ENCODE results near the gene MAP7.

The MAP7 gene

DNA sequence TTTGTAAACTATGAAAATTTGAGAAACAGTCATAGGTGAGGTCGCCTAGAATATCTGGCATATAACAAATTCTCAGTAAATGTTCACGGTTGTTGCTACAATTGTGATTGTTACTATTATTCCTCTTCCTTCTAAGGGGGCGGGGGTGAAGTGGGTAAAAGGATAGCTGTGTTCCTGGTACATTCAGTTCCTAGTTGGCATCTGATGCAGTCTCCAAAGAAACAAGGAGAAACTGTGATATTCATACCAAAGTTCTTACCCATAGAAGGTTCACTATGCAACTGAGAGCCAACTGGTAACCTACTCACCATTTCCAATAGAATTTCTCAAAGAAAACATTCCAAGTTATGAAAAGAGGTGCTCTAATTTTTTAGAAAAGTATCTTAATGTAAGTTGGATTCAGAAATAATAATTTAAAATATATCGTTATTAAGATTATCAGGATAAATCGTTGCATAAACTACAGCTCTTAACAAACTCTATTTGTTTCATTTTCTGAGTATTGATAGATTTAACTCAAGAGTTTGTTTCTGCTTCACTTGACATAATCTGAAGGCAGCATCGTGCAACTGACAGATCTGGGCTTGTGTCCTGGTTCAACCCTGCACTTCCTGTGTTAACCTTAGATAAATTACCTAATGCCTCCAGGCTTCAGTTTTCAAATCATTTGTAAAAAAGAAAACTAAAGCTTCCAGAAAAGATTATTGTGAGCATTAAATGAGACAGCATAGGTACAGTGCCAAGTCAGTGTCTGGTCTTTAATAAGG lies 13.3 kb upstream of the MAP7 start:
- no peak for DNase-seq

GRCh38 chr6:136562211-136562610 lies 12.0 kb upstream of the MAP7 start:
- DNase-seq, result no peak

- no peak for DNase-seq
Measured at GRCh38 chr6:136553166-136553787, 3.1 kb upstream of the MAP7 start.

DNA sequence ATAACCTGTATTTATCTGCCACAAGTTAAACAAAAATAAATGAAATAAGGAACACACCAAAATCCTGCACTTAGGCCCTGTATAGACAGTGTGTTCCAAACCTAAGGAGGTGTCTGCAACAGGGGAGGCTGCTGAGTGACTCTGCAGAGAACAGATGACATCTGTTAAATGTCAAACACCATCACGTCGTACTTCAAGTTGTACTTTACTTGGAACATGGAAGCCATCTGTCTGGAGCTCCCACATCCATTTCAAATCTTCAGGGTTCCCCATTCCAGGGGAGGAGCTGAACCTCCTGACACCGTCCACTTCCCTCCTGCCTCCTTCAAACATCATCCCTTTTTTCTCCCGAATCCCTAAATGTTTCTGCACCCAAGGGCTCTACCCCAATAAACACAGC lies 1.8 kb upstream of the MAP7 start:
- DNase-seq, result no peak

DNA sequence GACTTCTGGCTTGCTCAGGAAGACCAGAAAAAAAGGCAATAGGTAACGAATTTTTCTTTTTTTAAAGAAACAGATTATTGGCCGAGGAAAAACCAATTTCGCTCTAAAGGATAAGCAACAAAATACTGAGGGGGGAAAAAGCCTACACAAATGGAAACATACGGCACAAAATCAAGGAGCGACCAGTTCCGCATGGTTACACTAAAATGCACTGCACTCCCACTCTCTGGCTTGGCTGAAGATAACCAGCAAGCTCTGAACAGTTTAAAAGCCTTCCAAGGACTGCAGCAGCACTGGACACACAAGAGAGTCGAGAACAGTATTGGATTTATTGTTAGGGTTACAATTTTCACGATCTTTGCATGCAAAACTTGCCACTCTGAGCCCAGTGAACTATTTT lies 881 bp upstream of the MAP7 start:
- no peak for DNase-seq

- DNase-seq, result no peak
Measured at GRCh38 chr6:136550045-136550329, 235 bp downstream of the MAP7 start.

GRCh38 chr6:136549300-136550044 lies 750 bp downstream of the MAP7 start:
- no peak for DNase-seq

- DNase-seq, result no peak
Measured at GRCh38 chr6:136548582-136549299, 1.5 kb downstream of the MAP7 start.

DNA sequence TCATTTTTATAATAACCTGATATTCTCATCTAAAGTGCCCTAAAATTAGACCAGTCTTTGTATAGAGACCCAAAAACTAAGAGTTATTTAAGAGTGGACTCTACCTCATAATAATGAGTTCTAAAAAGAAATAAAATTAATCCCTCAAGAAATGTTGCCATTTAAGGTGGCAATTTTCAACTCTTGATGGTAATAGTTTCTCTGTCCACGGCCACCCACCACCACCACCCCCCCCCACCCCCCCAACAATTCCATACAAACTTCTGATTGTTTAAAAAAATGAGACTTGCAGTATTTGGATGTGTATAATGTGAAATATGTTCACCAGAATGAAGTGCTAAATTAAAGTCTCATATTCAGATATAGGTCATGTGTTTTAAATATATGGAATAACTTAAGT lies 2.4 kb downstream of the MAP7 start:
- DNase-seq, result no peak

- DNase-seq, result peak; percentile 39
Measured at GRCh38 chr6:136547336-136547735, 2.9 kb downstream of the MAP7 start.

DNA sequence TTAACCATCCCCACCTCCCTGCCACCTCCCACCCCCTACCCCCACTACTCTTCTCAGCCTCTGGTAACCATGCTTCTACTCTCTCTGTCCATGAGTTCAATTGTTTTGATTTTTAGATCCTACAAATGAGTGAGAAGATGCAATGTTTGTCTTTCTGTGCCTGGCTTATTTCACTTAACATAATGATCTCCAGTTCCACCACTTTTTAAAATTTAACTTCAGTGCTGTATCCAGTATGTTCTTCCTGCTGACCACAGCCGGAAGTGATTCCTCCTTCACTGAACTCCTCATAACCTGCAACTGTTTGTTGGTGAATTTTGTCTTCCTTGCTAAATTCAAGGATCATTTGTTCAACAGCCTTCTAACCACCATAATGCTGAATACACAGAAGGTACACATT lies 3.9 kb downstream of the MAP7 start:
- DNase-seq, result no peak

DNA sequence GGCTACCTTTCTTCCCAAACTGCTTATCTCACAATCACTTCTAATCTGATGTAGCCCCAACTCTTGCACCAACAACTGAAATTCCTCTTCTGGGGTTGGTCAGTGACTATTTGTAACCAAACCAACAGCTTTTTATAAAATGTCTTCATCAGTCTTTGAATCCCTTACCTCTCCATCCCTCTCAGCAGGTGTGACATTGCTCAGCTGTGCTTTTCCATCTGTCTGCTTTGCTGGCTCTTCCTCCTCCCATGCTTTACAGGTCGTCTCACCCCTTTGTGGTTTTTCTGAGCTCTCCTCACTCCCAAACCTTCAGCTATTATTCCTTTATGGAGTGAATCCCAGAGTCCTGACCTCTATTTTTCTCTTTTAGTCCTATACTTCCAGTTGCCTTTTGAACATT lies 5.9 kb downstream of the MAP7 start:
- no peak for DNase-seq

GRCh38 chr6:136541395-136541794 lies 8.8 kb downstream of the MAP7 start:
- DNase-seq, result no peak

- DNase-seq, result no peak
Measured at GRCh38 chr6:136539967-136540652, 10.1 kb downstream of the MAP7 start.

DNA sequence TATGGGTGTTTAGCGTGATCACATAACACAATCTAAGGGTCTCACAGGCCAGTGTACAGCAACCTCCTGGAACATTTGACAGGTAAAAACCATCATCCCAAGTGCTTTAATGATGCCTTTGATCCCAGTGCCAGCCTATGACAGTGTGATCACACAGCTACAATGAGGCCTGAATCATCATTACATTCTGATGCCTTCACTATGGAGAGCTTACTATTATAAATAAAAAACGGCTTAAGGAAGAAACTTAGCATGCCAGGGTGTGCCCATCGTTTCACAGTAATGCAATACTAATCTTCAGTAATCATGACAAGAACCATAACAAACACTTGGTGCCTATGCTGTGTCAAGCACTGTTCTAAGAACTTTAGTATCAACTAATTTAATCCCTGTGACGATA lies 11.4 kb downstream of the MAP7 start:
- DNase-seq, result no peak

DNA sequence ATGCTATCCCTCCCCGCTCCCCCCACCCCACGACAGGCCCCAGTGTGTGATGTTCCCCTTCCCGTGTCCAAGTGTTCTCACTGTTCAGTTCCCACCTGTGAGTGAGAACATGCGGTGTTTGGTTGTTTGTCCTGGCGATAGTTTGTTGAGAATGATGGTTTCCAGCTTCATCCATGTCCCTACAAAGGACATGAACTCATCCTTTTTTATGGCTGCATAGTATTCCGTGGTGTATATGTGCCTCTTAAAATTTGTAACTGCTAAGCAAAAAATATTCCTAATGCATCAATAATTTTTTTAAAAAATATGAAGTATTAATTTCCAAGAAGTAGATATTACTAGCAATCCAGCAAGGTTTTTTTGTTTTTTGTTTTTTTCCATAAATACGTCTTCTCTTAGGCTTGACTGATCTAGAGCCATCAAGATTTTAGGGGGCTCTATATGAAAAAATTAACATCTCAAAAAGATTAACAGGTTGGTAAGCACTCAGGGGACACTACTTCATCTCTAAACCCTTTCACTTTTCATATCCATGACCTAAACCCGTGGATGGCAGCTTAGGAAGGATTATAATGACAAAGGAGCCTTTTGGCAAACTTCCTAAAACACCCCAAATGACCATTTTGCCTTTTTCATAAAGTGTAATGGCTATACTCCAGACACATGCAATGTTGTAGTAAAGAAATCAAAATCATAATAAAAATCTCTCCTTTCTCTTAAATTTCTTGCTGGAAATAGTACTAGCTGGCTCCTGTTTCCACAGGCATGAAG lies 14.2 kb downstream of the MAP7 start:
- no peak for DNase-seq

DNA sequence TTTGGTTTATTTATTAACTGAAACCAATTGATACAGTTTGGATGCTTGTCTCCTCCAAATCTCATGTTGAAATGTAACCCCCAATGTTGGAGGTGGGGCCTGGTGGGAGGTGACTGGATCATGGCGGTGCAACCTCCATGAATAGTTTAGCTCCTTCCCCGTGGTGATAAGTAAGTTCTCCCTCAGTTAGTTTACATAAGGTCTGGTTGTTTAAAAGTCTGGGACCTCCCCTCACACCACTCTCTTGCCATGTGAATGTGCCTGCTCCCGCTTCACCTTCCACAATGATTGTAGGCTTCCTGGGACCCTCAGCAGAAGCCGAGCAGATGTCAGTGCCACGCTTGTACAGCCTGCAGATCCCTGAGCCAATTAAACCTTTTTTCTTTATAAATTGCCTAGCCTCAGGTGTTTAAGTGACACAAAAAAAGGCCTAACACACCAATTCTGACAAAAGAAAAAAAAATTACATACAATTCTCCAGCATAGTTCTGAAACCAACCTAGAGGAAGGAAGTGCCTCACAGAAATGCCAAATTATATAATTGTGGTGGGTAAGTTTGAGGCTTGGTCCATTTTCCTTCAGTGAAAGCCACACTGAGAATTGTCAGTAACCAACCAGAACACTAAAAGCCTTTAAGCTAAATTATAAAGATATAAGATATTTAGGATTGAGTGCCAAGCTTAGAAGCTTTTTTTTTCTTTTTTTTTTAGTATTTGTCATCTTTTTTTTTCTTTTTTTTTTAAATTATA lies 15.0 kb downstream of the MAP7 start:
- DNase-seq, result no peak

DNA sequence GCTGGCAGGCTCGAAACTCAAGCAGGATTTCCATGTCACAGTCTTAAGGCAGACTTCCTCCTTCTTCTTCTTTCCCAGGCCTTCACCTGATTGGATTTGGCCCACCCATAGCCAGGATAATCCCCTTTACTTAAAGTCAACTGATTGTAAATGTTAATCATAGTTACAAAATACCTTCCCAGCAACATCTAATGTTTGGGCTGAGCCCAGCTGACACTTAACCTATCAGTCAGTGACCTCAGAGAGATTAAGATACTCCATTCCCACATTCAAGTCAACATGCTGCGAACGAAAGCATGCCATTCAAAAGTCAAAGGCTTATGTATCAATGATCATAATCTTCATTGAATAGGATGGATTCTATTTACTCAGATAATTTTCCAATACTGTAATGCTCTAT lies 16.0 kb downstream of the MAP7 start:
- no peak for DNase-seq

- DNase-seq, result no peak
Measured at GRCh38 chr6:136533487-136533886, 16.7 kb downstream of the MAP7 start.

DNA sequence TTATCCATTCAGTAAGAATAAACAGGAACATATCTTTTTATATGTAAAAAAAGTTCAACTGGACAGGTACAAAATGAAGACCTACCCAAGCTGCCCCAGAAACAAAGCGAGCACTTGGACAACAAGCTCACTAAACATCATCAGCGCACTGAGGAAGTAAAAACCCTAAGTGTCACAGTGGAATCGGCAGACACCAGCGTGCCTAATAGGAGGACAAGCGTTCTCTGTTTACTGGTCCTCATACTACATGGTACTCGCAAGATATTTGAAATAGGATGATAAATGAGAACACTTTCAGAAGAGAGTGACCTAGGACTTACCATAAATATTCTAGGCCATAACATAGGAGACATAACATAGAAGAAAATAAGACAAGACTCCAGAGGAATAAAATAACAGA lies 18.2 kb downstream of the MAP7 start:
- no peak for DNase-seq

DNA sequence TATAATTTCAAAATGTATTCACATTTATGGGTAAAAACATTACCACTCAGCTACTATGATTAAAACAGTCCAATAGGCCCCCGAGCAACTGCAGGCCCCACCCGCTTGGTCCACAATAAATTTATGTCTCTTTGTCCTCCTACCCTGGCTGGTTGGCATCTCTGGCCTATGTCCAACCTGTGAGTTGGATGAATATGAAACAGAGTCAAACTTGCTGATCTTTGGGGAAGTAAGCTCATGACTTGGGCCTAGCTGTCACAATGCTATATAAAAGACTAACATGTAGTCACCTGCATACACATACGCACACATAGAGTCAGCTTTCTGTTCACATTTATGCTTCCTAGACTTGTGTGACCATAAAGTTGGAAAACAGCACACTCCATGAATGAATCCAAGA lies 20.5 kb downstream of the MAP7 start:
- no peak for DNase-seq

DNA sequence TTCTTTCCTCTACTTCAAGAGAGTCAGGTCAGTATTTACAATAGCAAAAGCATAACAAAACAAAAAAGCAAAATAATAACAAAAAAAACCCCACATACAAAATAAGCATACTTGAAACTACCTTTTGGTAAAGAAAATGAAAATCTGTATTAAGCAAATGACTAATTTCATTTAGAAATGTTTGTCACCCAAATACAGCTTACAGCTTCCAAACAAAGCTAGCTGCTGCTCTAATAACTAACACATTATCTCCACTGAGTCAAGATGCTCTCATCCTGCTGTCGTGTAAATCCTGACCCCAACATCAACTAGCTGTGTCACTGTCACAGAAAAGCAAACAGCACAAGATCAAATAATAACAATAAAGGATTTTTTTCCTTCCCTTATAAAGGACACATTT lies 21.7 kb downstream of the MAP7 start:
- no peak for DNase-seq
